Measurements from ENCODE around the gene ANKRD11. TPM values are rescaled to one million over a fixed set of nuclear protein-coding genes. Genes with fewer than 3 reads are reported as not detected.
"Not testable (repeated sequence)": the region's sequence is repeated elsewhere in the genome, so short reads cannot be mapped to it uniquely, and the experiment has no call there.

ANKRD11 gene
- total RNA-seq, 1 donor from 2014 or later: 164 TPM

GRCh38 chr16:89334988-89335802 lies 155.2 kb downstream of the ANKRD11 start:
- H3K27ac Mint-ChIP-seq (ENCODE audit: unreplicated experiment): peak overlapping the region; percentile 81
- H3K27me3 Mint-ChIP-seq (ENCODE audit: low read depth): no peaks in the 10 kb centered on the region
- no peak for TF ChIP-seq CTCF (conservative IDR thresholded peaks at IDR 0.05)
- H3K4me3 Mint-ChIP-seq: peak overlapping the region; percentile 38
- no peaks in the 10 kb centered on the region for H3K9me3 Mint-ChIP-seq
- H3K4me1 Mint-ChIP-seq: peaks cover 57% of the 10 kb centered on the region
- no peaks in the 10 kb centered on the region for H3K36me3 Mint-ChIP-seq (ENCODE audit: low read depth)
- DNase-seq (ENCODE audit: low read depth, low spot score): no peak

- Mint-ChIP-seq H3K27me3 (ENCODE audit: low read depth) (no peaks in the 10 kb centered on the region), H3K27ac (ENCODE audit: unreplicated experiment) (no peak overlapping the region), H3K4me3 (peak overlapping the region; percentile 44), H3K9me3 (no peaks in the 10 kb centered on the region), H3K4me1 (peaks cover 51% of the 10 kb centered on the region), H3K36me3 (ENCODE audit: low read depth) (no peaks in the 10 kb centered on the region)
- no peak for TF ChIP-seq CTCF (conservative IDR thresholded peaks at IDR 0.05)
- DNase-seq (ENCODE audit: low read depth, low spot score): no peak
These were observed 155.9 kb downstream of the ANKRD11 start for GRCh38 chr16:89334461-89334860.

GRCh38 chr16:89334050-89334449 lies 156.3 kb downstream of the ANKRD11 start:
- TF ChIP-seq CTCF (conservative IDR thresholded peaks at IDR 0.05): no peak
- H3K4me3 Mint-ChIP-seq: peak overlapping the region; percentile 44
- H3K9me3 Mint-ChIP-seq: no peaks in the 10 kb centered on the region
- no peaks in the 10 kb centered on the region for H3K27me3 Mint-ChIP-seq (ENCODE audit: low read depth)
- peaks cover 52% of the 10 kb centered on the region for H3K4me1 Mint-ChIP-seq
- no peak for DNase-seq (ENCODE audit: low read depth, low spot score)
- no peaks in the 10 kb centered on the region for H3K36me3 Mint-ChIP-seq (ENCODE audit: low read depth)
- no peak overlapping the region for H3K27ac Mint-ChIP-seq (ENCODE audit: unreplicated experiment)

GRCh38 chr16:89333401-89334001 lies 156.9 kb downstream of the ANKRD11 start:
- not testable (repeated sequence) for H3K9me3 Mint-ChIP-seq; H3K27me3 Mint-ChIP-seq (ENCODE audit: low read depth); DNase-seq (ENCODE audit: low read depth, low spot score); H3K36me3 Mint-ChIP-seq (ENCODE audit: low read depth); H3K27ac Mint-ChIP-seq (ENCODE audit: unreplicated experiment)
- TF ChIP-seq CTCF (conservative IDR thresholded peaks at IDR 0.05): peak; percentile 63
- peaks cover 50% of the 10 kb centered on the region for H3K4me1 Mint-ChIP-seq
- H3K4me3 Mint-ChIP-seq: peak overlapping the region; percentile 48

- no peak for TF ChIP-seq CTCF (conservative IDR thresholded peaks at IDR 0.05)
- no peaks in the 10 kb centered on the region for H3K9me3 Mint-ChIP-seq
- peaks cover 52% of the 10 kb centered on the region for H3K4me1 Mint-ChIP-seq
- H3K27me3 Mint-ChIP-seq (ENCODE audit: low read depth): no peaks in the 10 kb centered on the region
- no peaks in the 10 kb centered on the region for H3K36me3 Mint-ChIP-seq (ENCODE audit: low read depth)
- DNase-seq (ENCODE audit: low read depth, low spot score): no peak
- no peak overlapping the region for H3K4me3 Mint-ChIP-seq
- no peak overlapping the region for H3K27ac Mint-ChIP-seq (ENCODE audit: unreplicated experiment)
These were observed 157.5 kb downstream of the ANKRD11 start for GRCh38 chr16:89332902-89333245.
